Vagina (tissue), 2 donors: ENCODE data around the gene THUMPD1. TPM values are rescaled to one million over a fixed set of nuclear protein-coding genes. Genes with fewer than 3 reads are reported as not detected.
A peak's percentile ranks its signal among the peaks of the same experiment; 100 is the strongest.

Experiments used
- DNase-seq, 2 donors: peaks; one replicate each; pipeline ENCODE4 v3.0.0-alpha.2; 2017; ENCODE audit errors: extremely low spot score in 2 of 2
- H3K27ac ChIP-seq: fragments of 200-600 bp; sonication (generic); one replicate; pipeline ENCODE4 v1.5.1; 2019
- H3K27me3 ChIP-seq: fragments of 200-600 bp; sonication (generic); one replicate; pipeline ENCODE4 v1.5.1; 2019
- H3K36me3 ChIP-seq, 2 donors: fragments of 200-600 bp; sonication (generic); one replicate each; pipeline ENCODE4 v1.5.1; 2017 to 2019
- H3K4me1 ChIP-seq: fragments of 200-600 bp; sonication (generic); one replicate; pipeline ENCODE4 v1.5.1; 2019
- H3K4me3 ChIP-seq, 2 donors: fragments of 200-600 bp; sonication (generic); 1 replicate in 1 of 2; 2 replicates in 1 of 2; pipeline ENCODE4 v1.5.1; 2016 to 2019
- H3K9me3 ChIP-seq: fragments of 200-600 bp; sonication (generic); one replicate; pipeline ENCODE4 v1.5.1; 2019
- POLR2A ChIP-seq, 2 donors: fragments of 450-650 bp; IDR thresholded peaks; one replicate each; pipeline ENCODE4 v1.6.1; 2017; ENCODE audit warnings: antibody characterized with exemption in 2 of 2, mild to moderate bottlenecking in 2 of 2, moderate library complexity in 2 of 2
- POLR2AphosphoS5 ChIP-seq, 2 donors: sonication (generic); formaldehyde crosslinking; IDR thresholded peaks; one replicate each; pipeline ENCODE4 v1.9.0; 2017; ENCODE audit warnings: antibody characterized with exemption in 2 of 2, mild to moderate bottlenecking in 2 of 2, low read depth in 1 of 2; ENCODE audit not compliant: insufficient read depth in 1 of 2
- intact Hi-C: fragments of 100-400 bp; cut with DNase I; formaldehyde crosslinking; loops from one replicate; pipeline ENCODE4 v1.15.1; 2023
- total RNA-seq: library from RNA; depleted of rRNA; stranded (reverse); fragments of >200 nt; gene quantifications from one replicate; pipeline ENCODE4 v1.2.3, GENCODE V29; 2016
- TF ChIP-seq, protein P1 (sequence below), 3 experiments: fragments of 450-650 bp in 2 of 3; fragments of 200-600 bp in 1 of 3; sonication (generic) in 1 of 3; IDR thresholded peaks; one replicate each; pipeline ENCODE4 v1.5.1; 2017 to 2019; ENCODE audit warnings: antibody characterized with exemption in 3 of 3, mild to moderate bottlenecking in 2 of 3, moderate library complexity in 2 of 3

Gene THUMPD1
- total RNA-seq, 1 donor from 2014 or later = 60.9 TPM

DNA sequence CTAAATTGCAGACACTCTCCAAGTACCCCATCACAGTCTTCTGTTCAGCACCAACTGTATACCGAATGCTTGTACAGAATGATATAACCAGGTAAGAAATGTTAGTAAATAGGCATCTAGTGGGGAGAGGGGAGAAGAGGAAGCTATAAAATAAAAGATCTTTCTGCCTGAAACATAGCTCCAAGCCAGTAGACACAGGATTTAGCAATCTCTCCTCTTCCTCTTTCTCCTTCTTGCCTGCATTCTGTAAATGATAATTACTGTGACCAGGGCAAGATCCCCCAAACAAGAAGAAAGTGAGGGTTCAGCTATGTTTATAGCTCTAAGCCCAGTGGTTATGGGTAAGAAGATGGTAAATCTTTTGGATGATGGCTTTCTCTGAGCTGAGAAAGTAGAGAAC is 40.1 kb upstream of the THUMPD1 start:
- Histone ChIP-seq H3K27me3 (no peaks in the 10 kb centered on the region), H3K9me3 (no peaks in the 10 kb centered on the region), H3K4me1 (no peaks in the 10 kb centered on the region), H3K27ac (no peak overlapping the region), H3K36me3 (no peaks in the 10 kb centered on the region), H3K4me3 (no peak overlapping the region)
- DNase-seq = no peak
- TF ChIP-seq POLR2AphosphoS5 (IDR thresholded peaks at IDR 0.05; ENCODE audit: insufficient read depth in 1 of 2, low read depth in 1 of 2) = no peak
- TF ChIP-seq, protein P1, sequence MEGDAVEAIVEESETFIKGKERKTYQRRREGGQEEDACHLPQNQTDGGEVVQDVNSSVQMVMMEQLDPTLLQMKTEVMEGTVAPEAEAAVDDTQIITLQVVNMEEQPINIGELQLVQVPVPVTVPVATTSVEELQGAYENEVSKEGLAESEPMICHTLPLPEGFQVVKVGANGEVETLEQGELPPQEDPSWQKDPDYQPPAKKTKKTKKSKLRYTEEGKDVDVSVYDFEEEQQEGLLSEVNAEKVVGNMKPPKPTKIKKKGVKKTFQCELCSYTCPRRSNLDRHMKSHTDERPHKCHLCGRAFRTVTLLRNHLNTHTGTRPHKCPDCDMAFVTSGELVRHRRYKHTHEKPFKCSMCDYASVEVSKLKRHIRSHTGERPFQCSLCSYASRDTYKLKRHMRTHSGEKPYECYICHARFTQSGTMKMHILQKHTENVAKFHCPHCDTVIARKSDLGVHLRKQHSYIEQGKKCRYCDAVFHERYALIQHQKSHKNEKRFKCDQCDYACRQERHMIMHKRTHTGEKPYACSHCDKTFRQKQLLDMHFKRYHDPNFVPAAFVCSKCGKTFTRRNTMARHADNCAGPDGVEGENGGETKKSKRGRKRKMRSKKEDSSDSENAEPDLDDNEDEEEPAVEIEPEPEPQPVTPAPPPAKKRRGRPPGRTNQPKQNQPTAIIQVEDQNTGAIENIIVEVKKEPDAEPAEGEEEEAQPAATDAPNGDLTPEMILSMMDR (IDR thresholded peaks at IDR 0.05) = no peak
- no peak for TF ChIP-seq POLR2A (IDR thresholded peaks at IDR 0.05)
- intact Hi-C loops = no loop called here

DNA sequence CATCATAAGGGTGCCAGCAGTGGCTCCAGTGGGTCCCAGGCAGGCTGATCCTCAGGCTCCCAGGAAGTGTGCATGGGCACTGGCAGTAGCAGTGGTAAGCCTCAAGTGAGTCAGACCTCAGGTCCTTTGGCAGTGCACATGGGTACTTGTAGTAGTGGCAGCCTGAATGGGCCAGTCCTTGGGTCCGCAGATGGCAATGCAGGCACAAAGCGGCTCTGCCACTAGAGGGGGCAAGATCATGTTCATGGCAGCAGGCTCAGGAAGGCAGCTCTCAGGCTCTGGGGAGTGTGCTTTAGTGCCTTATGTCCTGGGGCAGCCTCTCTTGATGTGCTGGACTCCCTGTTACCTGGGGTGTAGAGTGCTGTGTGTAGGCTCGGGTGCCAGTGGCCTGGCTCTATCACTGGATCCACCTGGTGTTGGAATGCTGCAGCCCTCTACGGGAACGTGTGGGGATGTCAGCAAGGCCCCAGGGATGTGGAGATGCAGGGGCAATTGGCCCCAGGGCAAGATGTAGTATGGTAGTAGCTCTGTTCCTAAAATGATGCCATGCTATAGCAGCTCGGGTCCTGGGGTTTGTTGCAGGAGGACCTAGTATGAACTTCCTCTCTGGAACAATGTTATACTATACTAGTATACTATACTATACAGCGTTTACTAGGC is 33.2 kb upstream of the THUMPD1 start:
- Histone ChIP-seq H3K27ac (no peak overlapping the region), H3K4me3 (no peak overlapping the region), H3K36me3 (no peaks in the 10 kb centered on the region), H3K4me1 (no peaks in the 10 kb centered on the region), H3K9me3 (no peaks in the 10 kb centered on the region), H3K27me3 (no peaks in the 10 kb centered on the region)
- no peak for DNase-seq
- no peak for TF ChIP-seq POLR2AphosphoS5 (IDR thresholded peaks at IDR 0.05; ENCODE audit: insufficient read depth in 1 of 2, low read depth in 1 of 2)
- TF ChIP-seq, protein P1 (IDR thresholded peaks at IDR 0.05) = peak in 1 of 3 experiments; percentile 18
- intact Hi-C loops = no loop called here

- no peak overlapping the region for H3K27ac ChIP-seq
- intact Hi-C loops = no loop called here
- no peak for DNase-seq
- no peak overlapping the region for H3K4me3 ChIP-seq
- no peaks in the 10 kb centered on the region for H3K4me1 ChIP-seq
- TF ChIP-seq, protein P1 (IDR thresholded peaks at IDR 0.05) = no peak
- no peak for TF ChIP-seq POLR2A (IDR thresholded peaks at IDR 0.05)
- TF ChIP-seq POLR2AphosphoS5 (IDR thresholded peaks at IDR 0.05; ENCODE audit: insufficient read depth in 1 of 2, low read depth in 1 of 2) = no peak
- no peaks in the 10 kb centered on the region for H3K36me3 ChIP-seq
- H3K27me3 ChIP-seq = no peaks in the 10 kb centered on the region
- H3K9me3 ChIP-seq = no peaks in the 10 kb centered on the region
Measured at GRCh38 chr16:20773679-20774078, 32.1 kb upstream of the THUMPD1 start.

DNA sequence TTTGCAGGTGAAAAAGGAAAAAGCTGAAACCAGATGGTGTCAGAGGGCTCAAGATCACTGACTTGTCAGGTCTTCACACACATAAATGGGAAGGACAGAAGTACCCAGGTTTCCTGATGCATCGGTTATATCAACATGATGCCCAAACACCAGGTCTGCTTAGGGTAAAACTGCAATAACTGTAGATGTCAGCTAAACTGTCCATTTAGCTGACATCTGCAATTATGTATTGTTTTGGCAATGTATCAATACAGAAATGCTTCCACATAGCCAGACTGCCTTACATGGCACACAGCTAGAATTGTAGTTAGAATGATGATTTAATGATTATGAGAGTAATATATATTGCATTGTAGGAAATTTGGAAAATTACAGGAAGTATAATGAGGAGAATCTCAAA is 27.2 kb upstream of the THUMPD1 start:
- TF ChIP-seq, protein P1 (IDR thresholded peaks at IDR 0.05) = no peak
- no peak for TF ChIP-seq POLR2A (IDR thresholded peaks at IDR 0.05)
- TF ChIP-seq POLR2AphosphoS5 (IDR thresholded peaks at IDR 0.05; ENCODE audit: insufficient read depth in 1 of 2, low read depth in 1 of 2) = no peak

GRCh38 chr16:20768121-20768520 is 26.5 kb upstream of the THUMPD1 start:
- DNase-seq = no peak
- TF ChIP-seq POLR2AphosphoS5 (IDR thresholded peaks at IDR 0.05; ENCODE audit: insufficient read depth in 1 of 2, low read depth in 1 of 2) (no peak), POLR2A (IDR thresholded peaks at IDR 0.05) (no peak)
- TF ChIP-seq, protein P1 (IDR thresholded peaks at IDR 0.05) = no peak
- H3K27me3 ChIP-seq = no peaks in the 10 kb centered on the region
- peaks cover 7% of the 10 kb centered on the region for H3K4me1 ChIP-seq
- no peaks in the 10 kb centered on the region for H3K36me3 ChIP-seq
- no peak overlapping the region for H3K4me3 ChIP-seq
- no peaks in the 10 kb centered on the region for H3K9me3 ChIP-seq
- intact Hi-C loops = no loop called here
- no peak overlapping the region for H3K27ac ChIP-seq

More for the DNA sequence above, 27.2 kb upstream of the THUMPD1 start:
- Histone ChIP-seq H3K9me3 (no peaks in the 10 kb centered on the region), H3K4me1 (peaks cover 7% of the 10 kb centered on the region), H3K27ac (no peak overlapping the region), H3K4me3 (no peak overlapping the region), H3K27me3 (no peaks in the 10 kb centered on the region), H3K36me3 (no peaks in the 10 kb centered on the region)
- DNase-seq = no peak
- intact Hi-C loops = no loop called here
